Neural cell (in vitro differentiated cells): ENCODE data around the gene CD226. TPM values are rescaled to one million over a fixed set of nuclear protein-coding genes. Genes with fewer than 3 reads are reported as not detected.

Experiments used
- H2AFZ ChIP-seq: fragments of 200-600, 300-800 bp; sonication (generic), shearing (Covaris generic); 2 replicates; pipeline ENCODE4 v1.6.0; 2014; ENCODE audit warnings: low read depth, mild to moderate bottlenecking, antibody characterized with exemption, low read length, moderate library complexity
- H3F3A ChIP-seq: fragments of 200-600 bp; shearing (Covaris generic); 2 replicates; pipeline ENCODE4 v1.6.1; 2016; ENCODE audit warnings: mild to moderate bottlenecking, moderate library complexity, mixed read lengths, antibody characterized with exemption, low read length; ENCODE audit not compliant: insufficient read depth, poor library complexity, severe bottlenecking
- H3K27ac ChIP-seq: fragments of 200-600, 300-800 bp; sonication (generic), shearing (Covaris generic); 2 replicates; pipeline ENCODE4 v1.5.1; 2014; ENCODE audit warnings: mild to moderate bottlenecking, low read length, moderate library complexity
- H3K27me3 ChIP-seq: fragments of 300-800, 200-600 bp; sonication (generic), shearing (Covaris generic); 2 replicates; pipeline ENCODE4 v1.6.0; 2014; ENCODE audit warnings: mild to moderate bottlenecking, low read depth, low read length, moderate library complexity; ENCODE audit not compliant: insufficient read depth
- H3K36me3 ChIP-seq: fragments of 300-800, 200-600 bp; sonication (generic), shearing (Covaris generic); 2 replicates; pipeline ENCODE4 v1.5.1; 2014; ENCODE audit warnings: mild to moderate bottlenecking, antibody characterized with exemption, low read length, moderate library complexity; ENCODE audit not compliant: insufficient read depth
- H3K4me2 ChIP-seq: fragments of 300-800, 200-600 bp; sonication (generic), shearing (Covaris generic); 2 replicates; pipeline ENCODE4 v1.6.0; 2014; ENCODE audit warnings: mild to moderate bottlenecking, low read length
- H3K4me3 ChIP-seq: fragments of 300-800, 200-600 bp; sonication (generic), shearing (Covaris generic); 2 replicates; pipeline ENCODE4 v1.5.1; 2014; ENCODE audit warnings: mild to moderate bottlenecking, low read length, moderate library complexity
- H3K79me2 ChIP-seq: fragments of 200-600 bp; shearing (Covaris generic); replicated peaks from 2 replicates; pipeline ENCODE4 v1.6.0; 2014; ENCODE audit warnings: mild to moderate bottlenecking, low read length, moderate library complexity; ENCODE audit not compliant: insufficient read depth
- H3K9ac ChIP-seq: fragments of 300-800, 200-600 bp; sonication (generic), shearing (Covaris generic); 2 replicates; pipeline ENCODE4 v1.6.1; 2016; ENCODE audit warnings: mild to moderate bottlenecking, low read length, mixed read lengths
- H3K9me2 ChIP-seq: fragments of 200-600 bp; shearing (Covaris generic); 2 replicates; pipeline ENCODE4 v1.6.1; 2016; ENCODE audit warnings: mild to moderate bottlenecking, low read length, mixed read lengths; ENCODE audit not compliant: insufficient read depth
- H3K9me3 ChIP-seq: fragments of 200-600, 300-800 bp; sonication (generic), shearing (Covaris generic); 2 replicates; pipeline ENCODE4 v1.6.1; 2016; ENCODE audit warnings: mild to moderate bottlenecking, mixed run types, low read length, moderate library complexity, mixed read lengths
- H4K20me1 ChIP-seq: fragments of 200-600 bp; shearing (Covaris generic); 2 replicates; pipeline ENCODE4 v1.6.1; 2016; ENCODE audit warnings: mild to moderate bottlenecking, mixed run types; ENCODE audit not compliant: insufficient read depth
- EP300 ChIP-seq: fragments of 450-650 bp; conservative IDR thresholded peaks from 2 replicates; pipeline ENCODE4 v1.6.1; 2014; ENCODE audit warnings: antibody characterized with exemption, mild to moderate bottlenecking, moderate library complexity; ENCODE audit not compliant: poor library complexity, severe bottlenecking
- EZH2 ChIP-seq: fragments of 200-600, 300-800 bp; shearing (Covaris generic), sonication (generic); IDR thresholded peaks from 2 replicates; pipeline ENCODE4 v1.6.1; 2014; ENCODE audit warnings: antibody characterized with exemption, low read length, borderline replicate concordance, mild to moderate bottlenecking; ENCODE audit not compliant: insufficient read depth, poor library complexity, severe bottlenecking
- MXI1 ChIP-seq: fragments of 450-650 bp; conservative IDR thresholded peaks from 2 replicates; pipeline ENCODE4 v1.6.1; 2014; ENCODE audit warnings: antibody characterized with exemption, mild to moderate bottlenecking; ENCODE audit not compliant: poor library complexity, severe bottlenecking
- POLR2AphosphoS5 ChIP-seq: IDR thresholded peaks from 2 replicates; pipeline ENCODE4 v1.6.1; 2012
- RAD21 ChIP-seq: fragments of 450-650 bp; conservative IDR thresholded peaks from 2 replicates; pipeline ENCODE4 v1.6.1; 2014; ENCODE audit warnings: antibody characterized with exemption, mild to moderate bottlenecking, moderate library complexity
- SMC3 ChIP-seq: fragments of 450-650 bp; conservative IDR thresholded peaks from 2 replicates; pipeline ENCODE4 v1.6.1; 2014; ENCODE audit warnings: antibody characterized with exemption, mild to moderate bottlenecking, moderate library complexity; ENCODE audit not compliant: poor library complexity
- TAF1 ChIP-seq: IDR thresholded peaks from 2 replicates; pipeline ENCODE4 v1.6.1; 2012; ENCODE audit warnings: low read depth
- polyA plus RNA-seq: library from polyadenylated mRNA; depleted of rRNA; stranded (reverse); fragments of >200 nt; gene quantifications from 2 replicates; pipeline ENCODE4 v1.2.3, GENCODE V29; 2014
- TF ChIP-seq, protein P1 (sequence below): IDR thresholded peaks from 2 replicates; pipeline ENCODE4 v1.6.1; 2012; ENCODE audit warnings: borderline replicate concordance
- TF ChIP-seq, protein P2 (sequence below): fragments of 450-650 bp; IDR thresholded peaks from 2 replicates; pipeline ENCODE4 v1.5.1; 2014; ENCODE audit warnings: antibody characterized with exemption, mild to moderate bottlenecking, moderate library complexity; ENCODE audit not compliant: poor library complexity, severe bottlenecking

CD226 gene
- polyA plus RNA-seq, 1 donor from 2014 or later: 0.11 TPM

DNA sequence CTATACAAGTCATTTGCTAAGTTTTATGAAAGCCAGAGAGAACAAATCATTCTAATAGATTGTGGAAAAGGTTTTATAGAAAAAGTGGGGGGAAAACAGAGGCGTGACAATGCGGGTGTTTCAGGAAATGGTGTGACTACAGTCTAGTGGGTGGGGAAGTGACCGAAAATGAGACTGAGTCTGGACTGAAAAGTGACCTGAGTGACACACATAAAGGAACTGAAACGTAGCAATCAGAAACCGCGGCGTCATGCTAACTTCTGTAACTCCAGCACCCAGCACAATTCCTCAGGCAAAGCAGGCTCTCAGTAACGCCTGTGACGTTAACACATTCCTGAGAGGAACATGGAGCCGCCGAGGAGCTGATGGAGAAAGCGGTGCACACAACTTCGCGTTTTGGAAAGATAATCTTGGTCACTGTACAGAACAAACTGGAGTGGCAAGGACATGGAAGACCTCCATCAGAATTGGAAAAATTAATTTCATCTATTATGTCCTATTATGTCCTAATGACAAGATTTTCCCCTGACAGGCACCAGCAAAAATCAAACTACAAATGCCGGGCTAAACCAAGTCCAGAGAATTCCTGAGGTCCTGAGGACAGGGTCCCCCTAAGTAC, 1.4 kb upstream of the CD226 start:
- Histone ChIP-seq H3K79me2 (no peaks in the 10 kb centered on the region), H2AFZ (no peak overlapping the region), H3K9ac (no peak overlapping the region), H3K9me2 (no peaks in the 10 kb centered on the region), H4K20me1 (no peaks in the 10 kb centered on the region), H3F3A (no peaks in the 10 kb centered on the region), H3K4me2 (no peak overlapping the region), H3K36me3 (no peaks in the 10 kb centered on the region), H3K27me3 (no peaks in the 10 kb centered on the region), H3K4me3 (no peak overlapping the region), H3K9me3 (no peaks in the 10 kb centered on the region), H3K27ac (no peak overlapping the region)
- no peak for TF ChIP-seq EZH2
- TF ChIP-seq EP300: no peak
- no peak for TF ChIP-seq POLR2AphosphoS5
- no peak for TF ChIP-seq TAF1
- TF ChIP-seq, protein P1, sequence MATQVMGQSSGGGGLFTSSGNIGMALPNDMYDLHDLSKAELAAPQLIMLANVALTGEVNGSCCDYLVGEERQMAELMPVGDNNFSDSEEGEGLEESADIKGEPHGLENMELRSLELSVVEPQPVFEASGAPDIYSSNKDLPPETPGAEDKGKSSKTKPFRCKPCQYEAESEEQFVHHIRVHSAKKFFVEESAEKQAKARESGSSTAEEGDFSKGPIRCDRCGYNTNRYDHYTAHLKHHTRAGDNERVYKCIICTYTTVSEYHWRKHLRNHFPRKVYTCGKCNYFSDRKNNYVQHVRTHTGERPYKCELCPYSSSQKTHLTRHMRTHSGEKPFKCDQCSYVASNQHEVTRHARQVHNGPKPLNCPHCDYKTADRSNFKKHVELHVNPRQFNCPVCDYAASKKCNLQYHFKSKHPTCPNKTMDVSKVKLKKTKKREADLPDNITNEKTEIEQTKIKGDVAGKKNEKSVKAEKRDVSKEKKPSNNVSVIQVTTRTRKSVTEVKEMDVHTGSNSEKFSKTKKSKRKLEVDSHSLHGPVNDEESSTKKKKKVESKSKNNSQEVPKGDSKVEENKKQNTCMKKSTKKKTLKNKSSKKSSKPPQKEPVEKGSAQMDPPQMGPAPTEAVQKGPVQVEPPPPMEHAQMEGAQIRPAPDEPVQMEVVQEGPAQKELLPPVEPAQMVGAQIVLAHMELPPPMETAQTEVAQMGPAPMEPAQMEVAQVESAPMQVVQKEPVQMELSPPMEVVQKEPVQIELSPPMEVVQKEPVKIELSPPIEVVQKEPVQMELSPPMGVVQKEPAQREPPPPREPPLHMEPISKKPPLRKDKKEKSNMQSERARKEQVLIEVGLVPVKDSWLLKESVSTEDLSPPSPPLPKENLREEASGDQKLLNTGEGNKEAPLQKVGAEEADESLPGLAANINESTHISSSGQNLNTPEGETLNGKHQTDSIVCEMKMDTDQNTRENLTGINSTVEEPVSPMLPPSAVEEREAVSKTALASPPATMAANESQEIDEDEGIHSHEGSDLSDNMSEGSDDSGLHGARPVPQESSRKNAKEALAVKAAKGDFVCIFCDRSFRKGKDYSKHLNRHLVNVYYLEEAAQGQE: no peak
- TF ChIP-seq RAD21: no peak
- TF ChIP-seq MXI1: no peak
- TF ChIP-seq, protein P2, sequence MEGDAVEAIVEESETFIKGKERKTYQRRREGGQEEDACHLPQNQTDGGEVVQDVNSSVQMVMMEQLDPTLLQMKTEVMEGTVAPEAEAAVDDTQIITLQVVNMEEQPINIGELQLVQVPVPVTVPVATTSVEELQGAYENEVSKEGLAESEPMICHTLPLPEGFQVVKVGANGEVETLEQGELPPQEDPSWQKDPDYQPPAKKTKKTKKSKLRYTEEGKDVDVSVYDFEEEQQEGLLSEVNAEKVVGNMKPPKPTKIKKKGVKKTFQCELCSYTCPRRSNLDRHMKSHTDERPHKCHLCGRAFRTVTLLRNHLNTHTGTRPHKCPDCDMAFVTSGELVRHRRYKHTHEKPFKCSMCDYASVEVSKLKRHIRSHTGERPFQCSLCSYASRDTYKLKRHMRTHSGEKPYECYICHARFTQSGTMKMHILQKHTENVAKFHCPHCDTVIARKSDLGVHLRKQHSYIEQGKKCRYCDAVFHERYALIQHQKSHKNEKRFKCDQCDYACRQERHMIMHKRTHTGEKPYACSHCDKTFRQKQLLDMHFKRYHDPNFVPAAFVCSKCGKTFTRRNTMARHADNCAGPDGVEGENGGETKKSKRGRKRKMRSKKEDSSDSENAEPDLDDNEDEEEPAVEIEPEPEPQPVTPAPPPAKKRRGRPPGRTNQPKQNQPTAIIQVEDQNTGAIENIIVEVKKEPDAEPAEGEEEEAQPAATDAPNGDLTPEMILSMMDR: no peak
- TF ChIP-seq SMC3: no peak

- H3K4me2 ChIP-seq: no peak overlapping the region
- H3K27ac ChIP-seq: no peak overlapping the region
- H3K9me3 ChIP-seq: no peaks in the 10 kb centered on the region
- H3K79me2 ChIP-seq: no peaks in the 10 kb centered on the region
- H3K9ac ChIP-seq: no peak overlapping the region
- no peaks in the 10 kb centered on the region for H3K27me3 ChIP-seq
- no peaks in the 10 kb centered on the region for H3K36me3 ChIP-seq
- H3K4me3 ChIP-seq: no peak overlapping the region
- H3K9me2 ChIP-seq: no peaks in the 10 kb centered on the region
- no peaks in the 10 kb centered on the region for H4K20me1 ChIP-seq
- no peaks in the 10 kb centered on the region for H3F3A ChIP-seq
- TF ChIP-seq, protein P1: no peak
- TF ChIP-seq EP300 (no peak), SMC3 (no peak), MXI1 (no peak), EZH2 (no peak)
- TF ChIP-seq, protein P2: no peak
- H2AFZ ChIP-seq: no peak overlapping the region
These were observed 583 bp upstream of the CD226 start for GRCh38 chr18:69948256-69948655.
